HTERT RPE-1 (cell line): ENCODE results near the gene SH3YL1.

Source experiments
- in situ Hi-C: fragments of 300-500 bp; cut with MboI; formaldehyde crosslinking; loops from 4 replicates; pipeline ENCODE4 v1.14.3; 2020; ENCODE audit warnings: low sequenced_read_pairs

The SH3YL1 gene

DNA sequence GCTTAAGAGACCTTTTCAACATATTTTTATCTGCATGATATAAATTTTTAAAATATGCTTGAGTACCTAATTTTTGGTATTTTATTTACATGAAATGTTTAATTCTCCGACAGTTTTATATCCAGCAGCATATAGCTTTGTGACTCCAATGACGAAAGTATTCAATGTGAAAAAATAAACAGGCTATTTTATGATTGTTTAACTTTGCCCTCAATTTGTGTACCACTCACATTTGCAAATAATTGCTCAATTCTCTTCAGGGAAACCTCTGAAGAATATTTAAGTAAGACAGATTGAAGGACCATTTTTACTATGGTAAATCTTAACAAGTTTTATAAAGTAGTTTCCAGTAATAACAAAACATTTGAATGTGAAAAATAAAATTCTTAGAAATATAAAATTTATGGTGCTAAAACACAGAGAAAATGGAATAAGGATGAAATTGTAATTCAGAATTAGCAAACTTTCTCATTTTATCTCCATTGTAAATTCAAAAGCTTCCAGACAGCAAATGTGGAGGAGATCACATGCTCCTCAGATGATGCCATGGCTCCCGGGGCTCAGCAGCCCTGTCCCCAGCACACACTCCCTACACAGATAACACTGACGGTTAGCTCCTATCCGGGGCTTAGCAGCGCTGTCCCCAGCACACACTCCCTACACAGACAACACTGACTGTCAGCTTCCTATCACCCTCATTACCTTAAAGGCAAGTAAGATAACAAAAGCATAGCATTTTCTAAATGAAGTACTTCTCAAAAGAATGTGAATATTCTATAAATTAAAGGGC is 39.7 kb downstream of the SH3YL1 start:
- in situ Hi-C loops = no loop called here

DNA sequence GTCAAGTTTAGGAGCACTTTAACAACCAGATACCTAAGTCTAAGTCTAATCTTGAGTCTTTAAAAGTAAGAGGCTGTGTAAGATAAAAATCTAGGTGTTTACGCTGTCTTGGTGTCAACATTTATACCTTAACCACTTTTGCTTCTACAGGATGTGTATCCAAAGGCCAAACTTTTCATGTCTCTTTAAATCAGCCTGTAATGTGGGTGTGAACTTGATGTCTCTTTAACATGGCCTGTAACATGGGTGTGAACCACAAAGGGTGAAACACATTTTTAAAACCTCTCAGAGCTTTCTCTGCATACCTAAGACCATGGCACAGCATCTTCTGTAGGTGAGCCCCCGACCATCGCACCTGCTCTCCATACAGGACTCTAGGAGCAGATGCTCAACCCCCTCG is 40.4 kb downstream of the SH3YL1 start:
- in situ Hi-C loops = no loop called here

DNA sequence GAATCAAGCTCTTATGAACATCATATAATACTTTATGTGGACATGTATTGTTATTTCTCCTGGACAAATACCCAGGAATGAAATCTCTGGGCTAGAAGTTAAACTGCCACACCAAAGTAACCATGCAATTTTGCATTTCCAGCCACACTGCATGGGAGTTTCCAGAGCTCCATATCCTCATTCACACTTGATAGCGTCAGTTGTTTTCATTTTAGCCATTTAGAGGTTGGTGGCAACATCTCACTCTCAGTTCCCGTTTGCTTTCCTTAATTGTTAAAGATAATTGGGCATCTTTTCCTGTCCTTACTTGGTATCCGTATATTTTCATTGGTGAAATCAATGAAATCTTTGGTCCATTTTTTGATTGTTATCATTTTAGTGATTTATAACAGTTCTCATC is 47.8 kb downstream of the SH3YL1 start:
- in situ Hi-C loops = no loop called here

DNA sequence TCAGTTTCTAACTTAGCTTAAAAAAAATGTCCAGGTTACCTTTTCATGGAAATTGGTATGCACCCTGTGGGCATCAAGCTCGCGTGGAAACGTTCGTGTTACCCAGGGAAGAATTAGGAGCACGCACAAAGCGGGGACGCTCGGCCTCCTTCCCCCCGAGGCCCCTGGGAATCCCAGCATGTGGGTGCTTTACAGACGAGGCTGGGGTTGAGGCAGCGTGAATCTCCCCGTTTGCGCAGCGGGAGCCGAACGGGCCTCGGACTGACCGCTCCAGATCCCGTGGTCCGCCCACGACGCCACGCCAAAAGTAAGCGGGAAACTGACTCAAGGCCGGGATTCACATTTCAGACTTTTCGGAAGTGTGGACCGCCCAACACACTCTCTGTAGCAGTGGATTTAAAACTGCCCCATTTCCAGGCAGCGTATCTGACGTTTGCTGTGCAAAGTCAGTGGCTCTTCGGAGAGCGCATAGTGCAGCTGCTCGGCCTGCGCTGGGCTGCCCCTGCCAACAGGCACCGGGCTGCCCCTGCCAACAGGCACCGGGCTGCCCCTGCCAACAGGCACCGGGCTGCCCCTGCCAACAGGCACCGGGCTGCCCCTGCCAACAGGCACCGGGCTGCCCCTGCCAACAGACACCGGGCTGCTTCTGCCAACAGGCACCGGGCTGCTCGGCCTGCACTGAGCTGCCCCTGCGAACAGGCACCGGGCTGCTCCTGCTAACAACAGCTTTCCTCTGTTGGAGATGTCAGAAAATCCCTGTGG is 49.7 kb downstream of the SH3YL1 start:
- in situ Hi-C loops = no loop called here

DNA sequence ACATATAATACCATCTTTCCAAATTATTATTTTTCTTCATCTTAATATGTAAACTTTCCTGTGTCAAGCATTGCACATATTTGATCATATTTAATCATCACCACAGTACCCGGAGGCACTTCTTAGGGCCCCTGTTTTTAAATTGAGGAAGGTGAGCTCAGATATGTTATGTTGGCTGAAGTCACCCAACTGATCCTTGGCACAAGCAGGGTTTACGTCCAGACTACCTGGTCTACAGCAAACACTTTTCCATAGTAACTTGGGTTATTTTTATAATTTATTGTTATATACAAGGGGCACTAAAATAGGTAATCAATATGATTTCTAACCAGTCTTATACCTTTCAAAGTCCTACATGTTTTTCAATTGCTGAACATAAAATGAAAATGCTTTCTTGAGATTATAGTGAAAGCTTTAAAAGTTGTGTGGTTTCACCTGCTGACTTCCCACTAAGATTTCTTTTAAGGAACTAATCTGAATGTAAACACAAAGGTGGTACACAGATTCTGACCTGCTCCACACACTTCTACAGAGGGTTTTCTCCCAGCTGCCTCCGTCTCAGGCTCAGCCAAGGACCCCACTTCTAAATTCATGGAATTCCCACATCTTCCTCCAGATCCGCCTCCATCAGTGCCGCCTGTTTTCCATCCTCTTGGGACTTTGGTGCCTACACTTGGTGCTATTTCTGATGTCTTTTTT is 52.2 kb downstream of the SH3YL1 start:
- in situ Hi-C loops = no loop called here

DNA sequence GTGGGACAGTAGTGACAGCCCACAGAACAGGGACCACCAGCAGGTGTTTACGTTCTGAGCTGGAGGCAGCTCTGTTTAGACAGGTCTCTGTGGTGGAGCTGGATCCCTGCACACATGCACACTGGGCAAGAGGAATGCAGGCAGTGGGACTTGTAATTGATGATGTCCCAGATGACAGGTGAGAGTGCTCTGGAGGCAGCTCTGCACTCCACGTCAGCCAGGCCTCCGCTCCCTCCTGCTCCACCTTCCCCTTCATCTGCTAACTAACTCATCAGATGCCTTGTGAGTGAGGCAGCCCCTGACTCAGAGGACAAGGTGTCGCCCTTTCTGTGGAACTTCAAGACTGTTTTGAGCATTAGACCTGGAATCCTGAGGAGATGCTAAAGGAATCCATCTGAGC is 53.2 kb downstream of the SH3YL1 start:
- in situ Hi-C loops = no loop called here

DNA sequence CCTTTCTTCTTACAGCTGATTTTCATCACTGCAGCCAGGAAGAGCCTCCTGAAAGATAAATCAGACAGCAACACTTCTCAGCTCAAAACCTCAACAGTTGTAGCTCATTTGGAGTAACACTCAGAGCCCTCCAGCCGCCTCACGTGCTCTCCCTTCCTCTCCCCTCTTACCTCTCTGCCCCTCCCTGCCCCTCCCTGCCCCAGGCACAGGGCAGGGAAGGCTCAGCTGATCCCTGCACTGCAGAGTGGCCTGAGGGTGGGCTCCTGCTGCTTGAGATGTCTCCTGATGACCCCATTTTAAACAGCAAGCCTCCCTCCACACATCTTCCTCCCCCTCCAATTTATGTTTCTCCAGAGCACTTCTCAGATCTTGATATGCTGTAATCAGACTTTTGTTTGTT is 54.4 kb downstream of the SH3YL1 start:
- in situ Hi-C loops = no loop called here

DNA sequence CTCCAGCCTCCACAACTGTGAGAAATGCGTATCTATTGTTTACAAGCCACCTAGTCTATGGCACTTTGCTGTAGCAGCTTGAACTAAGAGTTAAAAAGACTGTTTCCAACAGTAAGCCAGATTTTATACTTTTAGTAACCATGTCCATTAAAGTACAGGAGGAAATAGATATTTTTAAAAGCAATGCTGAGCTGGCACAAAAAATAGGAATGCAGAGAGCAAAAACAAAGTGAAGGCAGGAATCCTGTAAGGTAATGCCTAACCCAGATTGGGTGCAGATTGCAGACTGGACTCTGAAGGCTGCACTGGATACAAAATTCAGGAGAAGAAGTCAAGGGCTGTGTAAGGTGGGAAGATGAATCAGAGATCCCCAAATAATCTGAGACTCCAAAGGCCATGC is 55.5 kb downstream of the SH3YL1 start:
- in situ Hi-C loops = no loop called here

DNA sequence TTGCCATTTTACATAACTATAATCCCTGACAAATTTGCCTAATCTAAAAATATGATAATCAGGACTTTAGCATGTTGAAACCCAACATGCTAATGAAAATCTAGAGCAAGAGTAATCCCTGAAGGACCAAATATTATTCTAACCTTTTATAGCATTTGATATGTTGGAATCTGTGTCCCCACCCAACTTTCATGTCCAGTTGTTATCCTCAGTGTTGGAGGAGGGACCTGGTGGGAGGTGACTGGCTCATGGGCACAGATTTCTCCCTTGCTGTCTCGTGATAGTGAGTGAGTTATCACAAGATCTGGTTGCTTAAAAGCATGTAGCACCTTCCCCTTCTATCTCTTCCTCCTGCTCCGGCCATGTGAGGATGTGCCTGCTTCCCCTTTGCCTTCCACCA is 59.8 kb downstream of the SH3YL1 start:
- in situ Hi-C loops = no loop called here

DNA sequence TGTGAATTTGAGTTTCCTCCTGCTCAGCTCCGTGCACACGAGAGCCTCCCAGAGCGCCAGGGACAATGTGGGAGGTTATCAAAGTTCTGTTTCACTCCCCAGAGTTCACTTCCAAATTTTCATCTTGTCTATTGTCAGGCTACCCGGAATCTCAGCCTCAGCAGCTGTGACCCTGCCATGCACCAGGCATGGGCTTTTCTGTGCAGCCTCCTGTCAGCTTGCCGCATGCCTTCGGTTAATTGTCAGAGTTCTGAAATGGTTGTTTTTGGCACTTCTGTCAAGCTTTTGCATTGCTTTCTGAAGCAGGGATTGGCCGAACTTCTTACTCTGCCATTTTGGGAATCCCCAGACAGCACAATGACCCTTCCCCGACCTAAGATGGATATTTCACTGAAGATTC is 60.4 kb downstream of the SH3YL1 start:
- in situ Hi-C loops = no loop called here

DNA sequence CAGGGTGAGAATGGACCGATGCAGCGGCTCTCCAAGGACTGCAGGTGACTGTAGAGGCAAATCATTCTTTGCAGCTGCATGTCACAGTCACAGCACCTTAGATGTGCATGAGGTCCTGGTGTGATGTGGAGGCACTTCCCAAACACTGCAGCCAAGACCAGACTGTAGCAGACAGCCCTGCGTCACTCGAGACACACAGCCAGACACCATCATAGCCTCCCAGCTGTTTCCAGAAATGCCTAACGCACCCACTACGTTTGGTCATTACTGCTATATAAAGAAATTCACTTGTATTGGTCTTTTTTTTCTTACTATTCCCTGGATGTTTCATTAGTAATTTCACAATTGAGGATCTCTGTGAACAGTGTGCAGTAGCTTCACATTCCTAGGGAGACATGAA is 60.9 kb downstream of the SH3YL1 start:
- in situ Hi-C loops = no loop called here

DNA sequence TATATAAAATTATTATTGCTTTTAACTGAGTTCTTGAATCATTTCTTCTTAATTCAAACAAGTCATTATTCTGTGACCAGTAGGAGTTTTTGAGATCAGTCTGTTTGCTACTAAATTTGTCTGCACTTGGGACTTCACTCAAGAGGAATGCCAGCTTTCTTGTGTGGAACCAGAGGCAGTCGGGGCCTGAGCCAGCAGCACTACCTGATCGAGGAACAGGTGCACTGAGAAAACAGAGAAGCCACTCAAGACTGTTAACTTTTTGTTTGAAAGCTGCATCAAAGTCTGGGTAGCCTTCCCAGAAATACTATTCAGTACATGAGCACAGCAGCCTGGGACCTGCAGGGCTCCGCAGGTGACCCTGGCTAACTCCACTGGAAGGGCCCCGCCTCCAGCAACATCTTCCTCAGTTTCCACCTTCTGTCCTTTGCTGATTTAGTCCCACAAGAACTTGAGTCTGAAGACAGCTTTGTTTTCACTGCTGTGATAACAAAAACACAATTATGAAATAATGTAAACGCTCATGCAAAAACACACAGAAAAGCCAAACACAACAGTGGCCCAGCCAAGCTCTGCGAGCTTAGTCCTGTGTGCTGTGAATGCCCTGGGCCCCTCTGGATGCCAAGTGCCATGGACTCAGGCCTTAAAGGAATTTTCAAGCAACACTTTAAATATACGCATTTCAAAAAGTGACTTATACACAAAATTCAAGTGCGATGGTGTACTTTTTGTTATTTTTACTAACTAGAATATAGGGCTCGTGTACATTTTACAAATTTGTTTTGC is 62.0 kb downstream of the SH3YL1 start:
- in situ Hi-C loops = no loop called here

DNA sequence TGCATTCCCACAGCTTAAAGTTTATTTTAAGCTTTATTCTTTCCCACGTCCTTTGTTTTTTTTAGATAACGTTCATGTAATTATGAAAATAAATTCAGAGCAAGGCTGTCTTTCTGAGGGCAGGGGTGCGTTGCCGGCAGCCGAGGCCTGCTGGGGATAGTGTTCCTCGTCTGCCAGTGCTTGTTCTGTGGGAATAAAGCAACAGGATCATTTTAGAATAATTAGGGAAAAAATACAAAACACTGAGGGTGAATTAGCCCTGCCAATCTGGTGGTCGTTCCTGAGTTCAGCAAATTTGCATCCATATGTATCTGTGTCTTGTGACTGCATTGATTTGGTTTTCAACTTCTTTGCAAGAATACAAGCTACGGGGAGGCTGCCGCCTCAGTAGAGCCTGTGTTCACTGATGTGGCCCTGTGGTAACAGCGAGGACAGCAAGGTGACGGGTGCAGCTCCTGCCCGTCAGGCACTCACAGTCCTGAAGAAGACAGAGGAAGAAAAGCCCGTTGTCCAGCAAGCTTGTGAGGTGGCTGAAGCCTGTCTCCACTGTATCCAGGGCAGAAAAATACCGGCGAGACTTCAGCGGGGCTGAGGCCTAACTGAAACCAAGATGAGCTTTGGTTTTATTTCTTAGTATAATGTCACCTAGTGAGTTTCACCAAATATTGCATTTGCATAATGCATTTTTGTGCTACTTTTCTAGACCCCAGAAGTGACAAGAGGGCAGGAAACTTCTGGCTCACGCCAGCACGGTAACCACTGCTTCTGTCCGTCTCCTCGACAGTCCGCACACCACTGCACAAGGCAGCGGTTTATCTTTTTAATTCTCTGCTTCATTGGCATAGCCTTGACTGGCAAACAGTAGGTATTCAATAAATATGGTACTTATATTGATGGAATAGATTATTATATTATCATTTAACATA is 64.5 kb downstream of the SH3YL1 start:
- in situ Hi-C loops = no loop called here

DNA sequence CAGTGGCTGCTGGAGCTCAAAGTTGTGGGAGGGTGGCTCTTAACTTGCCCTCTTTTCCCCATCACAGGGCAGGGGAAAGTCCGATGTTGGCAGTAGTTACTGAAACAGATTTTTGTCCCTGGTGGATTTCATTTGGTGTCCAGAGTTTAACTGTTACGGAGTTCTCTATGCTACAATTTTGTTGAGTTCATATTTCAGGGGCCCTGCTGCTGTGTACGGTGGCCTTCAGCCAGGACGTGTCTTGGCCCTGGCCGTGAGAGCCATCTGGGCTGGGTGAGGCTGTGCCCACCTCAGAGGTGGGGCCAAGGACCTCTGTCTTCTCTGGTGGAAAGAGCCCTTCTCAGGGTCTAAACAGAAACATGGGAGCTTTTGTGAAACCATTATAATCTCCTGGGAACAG is 67.4 kb downstream of the SH3YL1 start:
- in situ Hi-C loops = no loop called here

DNA sequence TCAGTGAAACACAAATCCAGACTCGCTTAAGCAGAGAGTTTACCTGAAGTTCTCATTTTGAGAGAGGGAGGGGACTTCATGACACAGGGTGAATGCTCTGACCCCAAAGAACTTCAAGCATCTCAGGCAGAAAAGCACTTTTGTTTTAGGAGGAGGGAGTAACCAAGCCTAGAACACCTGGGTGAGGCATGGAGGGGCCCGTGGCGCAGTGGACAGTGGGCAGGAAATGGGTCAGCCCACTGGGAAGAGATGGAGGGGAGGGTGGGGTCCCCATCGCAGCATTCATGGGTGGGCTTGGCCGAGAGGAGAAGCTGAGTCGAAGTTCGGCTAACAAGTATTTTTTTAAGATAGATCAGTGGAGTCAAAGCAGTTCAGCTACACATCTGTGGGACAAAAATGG is 67.9 kb downstream of the SH3YL1 start:
- in situ Hi-C loops = no loop called here

DNA sequence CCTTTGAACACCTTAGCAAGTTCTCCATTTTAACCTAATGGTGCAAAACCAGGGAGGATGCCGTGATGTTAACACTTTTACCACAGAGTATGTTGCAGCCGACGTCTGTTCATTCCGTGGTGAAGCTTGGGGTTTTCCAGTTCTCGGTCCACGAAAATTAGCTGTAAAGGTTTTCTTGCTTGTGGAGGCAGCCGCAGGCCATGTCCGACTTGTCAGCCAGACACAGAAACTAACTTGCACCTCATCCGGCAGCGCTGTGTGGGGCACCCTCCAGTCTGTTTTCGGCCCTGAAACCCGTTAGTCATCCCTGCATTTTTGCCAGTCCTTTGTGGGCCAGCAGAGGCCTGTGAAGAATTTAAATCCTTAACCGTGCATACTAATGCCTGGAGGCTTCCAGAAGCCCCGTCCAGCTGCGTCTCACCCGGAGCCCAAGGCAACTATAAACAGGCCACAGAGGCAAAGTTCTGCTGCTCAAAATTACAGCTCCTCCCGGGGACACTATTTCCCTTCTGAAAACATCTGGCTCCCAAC is 70.6 kb downstream of the SH3YL1 start:
- in situ Hi-C loops = no loop called here

DNA sequence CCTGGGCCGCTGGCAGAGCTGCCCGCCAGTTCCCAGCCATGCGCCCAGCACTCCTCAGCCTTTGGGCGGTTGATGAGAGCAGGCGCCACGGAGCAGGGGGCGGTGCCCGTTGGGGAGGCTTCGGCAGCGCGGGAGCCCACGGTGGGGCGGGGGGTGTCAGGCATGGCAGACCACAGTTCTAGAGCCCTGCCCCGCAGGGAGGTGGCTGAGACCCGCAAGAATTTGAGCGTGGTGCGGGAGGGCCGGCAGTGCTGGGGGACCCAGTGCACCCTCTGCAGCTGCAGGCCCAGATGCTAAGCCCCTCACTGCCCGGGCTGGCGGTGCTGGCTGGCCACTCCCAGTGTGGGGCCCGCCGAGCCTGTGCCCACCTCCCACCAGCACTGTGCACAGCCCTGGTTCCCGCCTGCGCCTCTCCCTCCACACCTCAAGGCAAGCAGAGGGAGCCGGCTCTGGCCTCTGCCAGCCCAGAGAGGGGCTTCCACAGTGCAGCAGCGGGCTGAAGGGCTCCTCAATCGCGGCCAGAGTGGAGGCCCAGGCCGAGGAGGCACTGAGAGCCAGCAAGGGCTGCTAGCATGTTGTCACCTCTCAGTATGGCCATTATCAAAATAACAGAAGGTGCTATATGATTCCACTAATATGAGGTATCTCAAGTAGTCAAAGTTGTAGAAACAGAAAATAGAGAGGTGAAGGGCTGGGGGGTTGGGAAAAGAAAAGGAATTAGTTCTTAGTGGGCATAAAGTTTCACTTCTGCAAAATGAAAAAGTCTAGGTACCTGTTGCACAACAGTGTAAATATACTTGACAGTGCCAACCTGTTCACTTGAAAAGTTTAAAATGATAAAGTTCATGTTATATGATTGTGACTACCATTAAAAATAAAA is 72.3 kb downstream of the SH3YL1 start:
- in situ Hi-C loops = no loop called here

DNA sequence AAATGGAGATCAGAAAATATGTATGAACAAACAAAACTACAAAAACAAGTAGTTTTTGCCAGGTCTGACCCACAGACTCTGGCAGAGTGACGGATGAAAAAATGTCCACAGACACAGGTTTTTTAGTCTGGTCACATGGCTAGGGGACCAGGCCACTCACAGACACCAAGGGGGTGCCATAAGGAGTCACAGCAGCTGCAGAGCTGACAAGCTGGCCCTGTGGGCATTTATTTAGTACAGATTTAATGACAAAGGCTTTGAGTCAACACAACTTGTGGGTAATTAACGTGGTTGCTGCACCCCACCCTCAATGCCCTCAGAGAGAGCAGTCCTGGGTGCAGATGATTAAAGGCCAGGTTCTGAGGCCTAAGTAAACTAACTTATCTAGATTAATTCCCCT is 76.0 kb downstream of the SH3YL1 start:
- in situ Hi-C loops = no loop called here

DNA sequence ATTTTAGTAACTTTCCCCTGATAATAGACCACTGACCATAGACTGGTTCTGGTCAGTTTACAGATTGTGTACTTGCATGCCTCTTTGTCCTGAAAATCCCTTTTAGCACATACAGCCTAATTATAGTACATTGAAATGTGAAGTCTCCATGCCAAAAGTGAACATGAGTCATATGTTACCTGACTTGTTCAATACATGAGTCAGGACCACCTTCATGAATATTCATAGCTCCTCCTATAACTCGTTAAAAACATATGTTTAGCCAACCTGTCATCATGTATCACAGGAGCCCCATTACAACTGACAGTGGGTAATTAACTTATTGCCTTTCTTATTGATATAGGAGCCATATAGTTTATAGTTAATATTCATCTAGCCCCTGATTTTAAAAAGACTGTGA is 78.6 kb downstream of the SH3YL1 start:
- in situ Hi-C loops = no loop called here
